Suppressor macrophage treated with lipopolysaccharide for 4 hours (primary cell): Measurements from ENCODE around the gene OR2T27.
A peak's percentile ranks its signal among the peaks of the same experiment; 100 is the strongest.
"Not testable (repeated sequence)": the region's sequence is repeated elsewhere in the genome, so short reads cannot be mapped to it uniquely, and the experiment has no call there.

Experiments
- DNase-seq: peaks from one replicate; pipeline ENCODE4 v3.0.0-alpha.2; 2020

OR2T27 gene

GRCh38 chr1:248639652-248640051, 15.7 kb downstream of the OR2T27 start:
- not testable (repeated sequence) for DNase-seq

GRCh38 chr1:248636612-248637011, 18.7 kb downstream of the OR2T27 start:
- DNase-seq: not testable (repeated sequence)

GRCh38 chr1:248634991-248635390, 20.3 kb downstream of the OR2T27 start, which contains the start of gene OR2T11:
OR2T11 (minus strand) TSS chr1:248635091; CDS start chr1:248627128, 7,963 bp downstream.
- DNase-seq: not testable (repeated sequence)

- peak; percentile 48 for DNase-seq
These were observed 23.8 kb downstream of the OR2T27 start for GRCh38 chr1:248631354-248632008.

DNA sequence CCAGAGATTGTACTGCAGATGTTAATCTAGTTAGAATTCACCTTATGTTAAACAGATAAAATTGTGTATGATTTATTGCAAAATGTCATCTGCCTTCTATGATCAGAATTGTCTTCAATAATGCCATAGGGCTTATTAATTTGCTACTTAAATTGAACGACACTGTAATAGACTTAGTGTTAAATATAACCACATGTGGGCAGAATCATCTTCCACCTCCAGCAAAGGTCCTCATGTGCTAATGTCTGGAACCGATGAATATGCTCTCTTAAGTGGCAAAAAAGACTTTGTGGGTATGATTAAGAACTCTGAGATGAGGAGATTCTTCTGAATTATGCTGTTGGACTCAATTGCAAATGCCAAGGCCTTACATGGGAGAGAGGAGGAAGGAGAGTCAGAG, 24.8 kb downstream of the OR2T27 start:
- no peak for DNase-seq

GRCh38 chr1:248627971-248628844, 27.1 kb downstream of the OR2T27 start:
- no peak for DNase-seq

GRCh38 chr1:248625971-248626370, 29.4 kb downstream of the OR2T27 start:
- DNase-seq: no peak

- no peak for DNase-seq
These were observed 30.2 kb downstream of the OR2T27 start for GRCh38 chr1:248625166-248625565.

DNA sequence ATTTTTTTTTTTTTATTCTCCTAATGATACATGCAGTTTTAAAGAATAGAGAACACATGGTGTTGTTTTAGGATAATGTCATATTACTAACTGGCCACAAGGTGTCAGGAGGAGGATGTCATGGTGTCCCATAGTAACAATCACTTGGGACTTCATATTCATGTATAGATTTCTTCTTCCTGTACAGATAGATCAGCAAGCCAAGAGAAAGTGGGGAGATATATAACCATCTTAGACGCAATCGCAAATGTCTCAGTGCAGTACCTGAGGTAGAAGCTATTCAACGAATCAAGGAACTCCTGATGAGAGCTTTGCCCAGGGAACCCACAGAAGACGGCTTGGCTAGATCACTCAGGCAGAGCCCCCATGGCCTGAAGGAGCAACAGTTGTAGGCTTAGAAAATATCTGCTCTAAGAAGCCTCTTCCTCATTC, 32.7 kb downstream of the OR2T27 start:
- peak; percentile 61 for DNase-seq

- no peak for DNase-seq
These were observed 33.6 kb downstream of the OR2T27 start for GRCh38 chr1:248621770-248622169.

DNA sequence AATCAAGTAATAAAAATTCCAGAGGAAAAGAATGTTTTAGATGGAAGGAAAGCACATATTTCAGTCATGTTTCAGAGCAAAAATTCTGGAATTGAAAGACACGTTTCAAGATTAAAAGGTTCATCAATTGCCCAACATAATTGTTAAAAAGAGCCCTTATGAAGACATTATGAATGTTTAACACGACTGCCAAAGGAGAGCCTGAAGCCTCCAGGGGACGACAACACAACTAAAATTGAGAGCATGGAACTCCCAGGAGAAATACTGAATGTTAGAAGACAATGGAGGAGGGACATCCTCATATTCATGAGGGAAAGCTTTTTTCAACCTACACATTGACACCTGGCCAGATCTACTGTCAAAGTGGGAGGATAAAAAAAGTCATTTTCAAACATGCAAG, 36.5 kb downstream of the OR2T27 start:
- peak; percentile 72 for DNase-seq

DNA sequence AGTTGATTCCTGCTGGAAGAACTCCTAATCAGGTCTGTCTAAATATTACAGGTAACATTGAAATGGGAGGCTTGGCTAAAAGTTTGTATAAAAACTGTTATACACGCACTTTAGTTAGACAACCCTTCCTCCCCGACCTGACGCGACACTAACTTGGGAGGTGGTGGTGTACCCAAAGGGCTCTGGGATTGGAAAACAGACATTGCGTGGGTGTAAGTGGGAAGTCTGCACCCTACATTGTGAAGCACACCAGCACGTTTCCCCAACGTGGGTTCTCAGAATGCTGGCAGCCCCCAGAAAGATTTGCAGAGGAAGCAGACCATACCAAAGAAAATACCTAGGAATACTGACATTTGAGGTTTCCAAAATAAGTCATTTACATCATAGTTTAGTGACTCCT, 37.2 kb downstream of the OR2T27 start:
- no peak for DNase-seq

- DNase-seq: no peak
These were observed 41.6 kb downstream of the OR2T27 start for GRCh38 chr1:248613742-248614141.

GRCh38 chr1:248611883-248612414, 43.4 kb downstream of the OR2T27 start:
- DNase-seq: no peak

DNA sequence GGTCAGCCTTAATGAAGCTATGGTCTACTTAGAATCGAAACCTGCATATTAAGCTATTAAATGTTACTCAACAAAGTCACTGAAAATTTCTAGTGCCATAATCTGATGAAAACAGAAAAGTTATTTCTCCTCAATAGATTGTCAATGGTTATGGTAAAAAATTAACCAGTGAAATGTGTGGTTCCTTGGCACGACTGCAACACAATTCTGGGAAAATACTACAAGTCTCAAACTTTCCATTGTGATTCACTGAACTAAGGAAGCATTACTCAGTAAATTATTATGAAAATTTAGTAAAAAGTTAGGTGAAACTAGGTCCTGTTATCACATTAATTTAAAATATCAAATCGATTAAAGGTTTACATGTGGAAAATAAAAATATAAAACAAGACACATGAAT, 45.0 kb downstream of the OR2T27 start:
- no peak for DNase-seq
